GM12872 (cell line): Measurements from ENCODE around the gene GLB1L3.

Experiments used
- TF ChIP-seq, protein P1 (sequence below): IDR thresholded peaks from 3 replicates; pipeline ENCODE4 v1.5.1; 2011; ENCODE audit warnings: low read depth, mild to moderate bottlenecking, low read length, moderate library complexity; ENCODE audit not compliant: insufficient read depth

The GLB1L3 gene

DNA sequence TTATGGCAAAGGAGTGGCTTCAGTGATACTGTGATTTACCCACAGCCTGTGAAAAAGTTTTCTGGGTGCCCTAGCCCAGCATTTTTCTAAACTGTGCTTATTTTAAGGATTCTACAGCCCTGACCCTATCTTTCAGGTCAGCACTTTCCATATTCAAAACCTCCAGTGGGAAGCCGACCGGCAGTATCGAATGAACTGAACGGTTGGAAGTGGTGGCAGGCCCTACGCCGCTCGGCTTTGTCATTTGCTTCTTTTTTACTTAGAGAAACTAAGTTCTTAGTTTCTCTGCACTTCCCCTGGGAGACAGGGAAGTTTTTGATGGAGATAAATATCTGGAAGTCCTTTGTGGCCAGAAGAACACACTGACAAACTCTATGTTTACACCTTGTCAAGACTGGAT, 56.6 kb downstream of the GLB1L3 start:
- TF ChIP-seq, protein P1, sequence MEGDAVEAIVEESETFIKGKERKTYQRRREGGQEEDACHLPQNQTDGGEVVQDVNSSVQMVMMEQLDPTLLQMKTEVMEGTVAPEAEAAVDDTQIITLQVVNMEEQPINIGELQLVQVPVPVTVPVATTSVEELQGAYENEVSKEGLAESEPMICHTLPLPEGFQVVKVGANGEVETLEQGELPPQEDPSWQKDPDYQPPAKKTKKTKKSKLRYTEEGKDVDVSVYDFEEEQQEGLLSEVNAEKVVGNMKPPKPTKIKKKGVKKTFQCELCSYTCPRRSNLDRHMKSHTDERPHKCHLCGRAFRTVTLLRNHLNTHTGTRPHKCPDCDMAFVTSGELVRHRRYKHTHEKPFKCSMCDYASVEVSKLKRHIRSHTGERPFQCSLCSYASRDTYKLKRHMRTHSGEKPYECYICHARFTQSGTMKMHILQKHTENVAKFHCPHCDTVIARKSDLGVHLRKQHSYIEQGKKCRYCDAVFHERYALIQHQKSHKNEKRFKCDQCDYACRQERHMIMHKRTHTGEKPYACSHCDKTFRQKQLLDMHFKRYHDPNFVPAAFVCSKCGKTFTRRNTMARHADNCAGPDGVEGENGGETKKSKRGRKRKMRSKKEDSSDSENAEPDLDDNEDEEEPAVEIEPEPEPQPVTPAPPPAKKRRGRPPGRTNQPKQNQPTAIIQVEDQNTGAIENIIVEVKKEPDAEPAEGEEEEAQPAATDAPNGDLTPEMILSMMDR, result no peak

DNA sequence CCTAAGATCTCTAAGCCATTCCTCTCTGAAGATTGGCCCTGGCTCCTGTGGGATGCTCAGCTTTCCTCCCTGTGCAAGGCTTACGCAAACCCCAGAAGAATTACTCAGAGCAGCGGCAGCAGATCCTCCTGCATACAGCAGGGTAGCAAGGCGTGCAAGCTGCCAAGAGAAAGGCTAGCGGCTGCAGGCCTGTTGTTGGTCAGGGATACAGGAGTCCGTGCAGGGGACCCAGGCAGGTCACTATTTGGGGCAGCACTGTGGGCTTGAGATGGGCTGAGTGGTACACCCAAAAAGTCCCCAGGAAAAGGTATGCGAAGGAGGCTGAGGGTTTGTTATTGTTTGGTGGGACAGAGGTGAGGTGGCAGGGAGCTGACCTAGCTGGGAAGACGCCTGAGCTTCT, 57.1 kb downstream of the GLB1L3 start:
- TF ChIP-seq, protein P1, result no peak

DNA sequence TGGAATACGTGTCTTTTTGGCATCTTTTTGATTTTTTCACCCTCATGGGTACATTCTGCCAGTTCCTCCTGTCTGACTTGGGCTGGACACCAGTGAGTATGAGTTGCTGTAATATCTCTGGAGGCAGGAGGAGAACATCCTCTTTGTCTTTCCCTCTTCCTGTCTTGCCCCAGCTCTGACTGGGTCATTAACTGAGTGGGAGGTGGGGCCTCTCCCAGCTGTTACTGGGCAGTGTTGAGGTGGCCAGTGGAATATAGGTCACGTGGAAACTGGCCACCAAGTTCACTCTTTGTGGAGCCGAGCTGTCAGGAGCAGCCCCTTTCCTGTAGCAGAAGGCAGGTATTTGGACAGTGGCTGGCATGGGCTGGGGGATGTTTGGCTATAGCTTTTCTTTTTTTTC, 57.8 kb downstream of the GLB1L3 start:
- TF ChIP-seq, protein P1, result no peak

DNA sequence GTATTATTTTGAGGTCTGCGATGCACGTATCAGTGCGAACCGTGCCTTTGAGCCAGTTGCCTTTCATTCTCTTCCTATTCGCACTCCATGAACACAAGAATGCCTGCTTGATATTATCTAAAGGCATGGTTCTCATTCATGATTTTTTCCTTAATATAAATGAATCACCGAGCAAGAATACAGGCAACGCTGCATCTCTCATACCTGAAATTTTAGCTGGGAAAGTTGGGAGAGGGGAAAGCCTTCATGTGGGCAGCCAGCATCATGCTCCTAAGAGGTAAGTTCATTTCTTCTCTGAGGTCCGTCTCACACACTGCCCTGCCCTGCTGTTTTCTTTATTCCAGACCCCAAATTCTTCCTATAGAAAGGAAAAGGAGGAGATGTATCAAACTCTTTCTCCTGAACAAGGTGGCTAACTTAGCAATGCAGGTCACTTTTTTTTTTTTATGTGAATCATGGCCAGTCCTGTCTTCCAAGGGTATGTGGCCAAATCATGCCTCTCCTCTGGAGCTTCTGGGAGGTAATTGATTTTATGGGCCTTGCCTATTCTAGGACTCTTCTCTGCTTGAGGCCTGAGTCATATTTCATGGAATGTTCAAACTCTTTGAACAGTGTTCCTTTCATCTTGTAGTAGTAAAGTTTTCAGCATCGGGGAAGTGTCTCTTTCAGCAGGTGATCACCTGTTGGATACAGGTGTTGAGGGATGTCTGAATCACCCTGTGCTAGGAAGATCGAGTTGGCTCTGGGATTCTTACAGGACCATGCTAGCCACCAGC, 58.8 kb downstream of the GLB1L3 start:
- TF ChIP-seq, protein P1, result no peak

DNA sequence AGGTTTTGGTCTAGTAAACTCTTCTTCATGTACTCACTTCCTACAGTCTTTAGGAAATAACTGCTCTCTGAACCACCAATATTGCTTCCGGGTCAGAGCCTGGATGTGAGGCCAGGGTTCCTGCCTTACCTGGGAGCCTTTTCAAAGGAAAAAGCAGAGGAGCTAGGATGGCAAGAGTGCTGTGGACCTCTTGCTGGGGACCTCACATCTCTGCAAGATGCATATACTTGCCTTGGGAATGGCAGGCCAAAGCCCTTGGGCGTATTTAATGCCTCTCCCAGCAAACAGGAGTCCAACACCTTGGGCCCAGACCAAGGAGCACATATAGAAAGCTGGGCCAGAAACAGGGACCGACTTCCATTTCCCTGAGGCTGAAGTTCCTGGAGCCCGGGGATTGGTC, 60.9 kb downstream of the GLB1L3 start:
- TF ChIP-seq, protein P1, result no peak

DNA sequence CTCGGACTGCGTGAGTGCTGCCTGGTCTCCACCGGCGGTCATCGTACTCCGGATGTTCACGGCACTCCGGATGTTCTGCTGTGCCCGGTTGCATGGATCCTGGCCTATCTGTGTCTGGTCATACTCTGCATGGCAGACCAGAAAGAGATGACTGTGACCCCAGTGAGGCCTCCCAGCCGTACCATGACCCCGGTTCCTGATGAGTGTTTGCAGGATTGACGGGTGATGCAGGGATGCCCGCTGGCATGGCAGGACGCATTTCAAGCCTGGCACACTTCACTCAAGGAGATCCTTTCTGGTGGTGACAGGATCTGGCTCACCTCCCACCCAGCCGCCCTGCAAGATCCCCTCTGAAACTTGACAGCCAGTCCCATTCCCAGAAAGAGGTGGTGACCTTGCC, 61.9 kb downstream of the GLB1L3 start:
- TF ChIP-seq, protein P1, result no peak

DNA sequence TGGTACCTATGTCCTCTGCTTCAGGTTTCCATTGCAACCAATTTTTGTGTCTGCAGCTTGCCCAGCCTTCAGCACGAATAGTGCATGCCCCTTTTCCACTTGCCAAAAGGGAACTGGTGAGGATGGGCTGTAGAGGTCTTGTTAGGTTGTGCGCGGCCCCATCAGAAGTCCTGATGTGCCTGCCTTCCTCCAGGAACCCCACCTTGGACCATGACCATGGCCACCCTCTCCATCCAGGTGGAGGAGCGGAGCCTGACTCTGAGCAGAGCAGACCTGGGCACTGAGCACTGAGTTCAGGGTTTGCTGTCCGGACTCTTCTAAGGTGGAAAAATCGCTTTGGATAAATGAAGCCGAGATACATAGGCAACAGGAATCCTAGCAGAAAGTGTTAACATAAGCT, 62.5 kb downstream of the GLB1L3 start:
- TF ChIP-seq, protein P1, result no peak
